ENCODE data around the gene TMEM87B.

- TF ChIP-seq, protein P1, sequence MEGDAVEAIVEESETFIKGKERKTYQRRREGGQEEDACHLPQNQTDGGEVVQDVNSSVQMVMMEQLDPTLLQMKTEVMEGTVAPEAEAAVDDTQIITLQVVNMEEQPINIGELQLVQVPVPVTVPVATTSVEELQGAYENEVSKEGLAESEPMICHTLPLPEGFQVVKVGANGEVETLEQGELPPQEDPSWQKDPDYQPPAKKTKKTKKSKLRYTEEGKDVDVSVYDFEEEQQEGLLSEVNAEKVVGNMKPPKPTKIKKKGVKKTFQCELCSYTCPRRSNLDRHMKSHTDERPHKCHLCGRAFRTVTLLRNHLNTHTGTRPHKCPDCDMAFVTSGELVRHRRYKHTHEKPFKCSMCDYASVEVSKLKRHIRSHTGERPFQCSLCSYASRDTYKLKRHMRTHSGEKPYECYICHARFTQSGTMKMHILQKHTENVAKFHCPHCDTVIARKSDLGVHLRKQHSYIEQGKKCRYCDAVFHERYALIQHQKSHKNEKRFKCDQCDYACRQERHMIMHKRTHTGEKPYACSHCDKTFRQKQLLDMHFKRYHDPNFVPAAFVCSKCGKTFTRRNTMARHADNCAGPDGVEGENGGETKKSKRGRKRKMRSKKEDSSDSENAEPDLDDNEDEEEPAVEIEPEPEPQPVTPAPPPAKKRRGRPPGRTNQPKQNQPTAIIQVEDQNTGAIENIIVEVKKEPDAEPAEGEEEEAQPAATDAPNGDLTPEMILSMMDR (IDR thresholded peaks at IDR 0.05): no peak
- TF ChIP-seq POLR2A (IDR thresholded peaks at IDR 0.05): no peak
These were observed 53.2 kb downstream of the TMEM87B start for GRCh38 chr2:112108178-112108832.

Measured in adrenal gland (tissue), 5 donors.